ENCODE results near the gene GAREM1.
A peak's percentile ranks its signal among the peaks of the same experiment; 100 is the strongest.
"Not testable (repeated sequence)": the region's sequence is repeated elsewhere in the genome, so short reads cannot be mapped to it uniquely, and the experiment has no call there.

The GAREM1 gene

DNA sequence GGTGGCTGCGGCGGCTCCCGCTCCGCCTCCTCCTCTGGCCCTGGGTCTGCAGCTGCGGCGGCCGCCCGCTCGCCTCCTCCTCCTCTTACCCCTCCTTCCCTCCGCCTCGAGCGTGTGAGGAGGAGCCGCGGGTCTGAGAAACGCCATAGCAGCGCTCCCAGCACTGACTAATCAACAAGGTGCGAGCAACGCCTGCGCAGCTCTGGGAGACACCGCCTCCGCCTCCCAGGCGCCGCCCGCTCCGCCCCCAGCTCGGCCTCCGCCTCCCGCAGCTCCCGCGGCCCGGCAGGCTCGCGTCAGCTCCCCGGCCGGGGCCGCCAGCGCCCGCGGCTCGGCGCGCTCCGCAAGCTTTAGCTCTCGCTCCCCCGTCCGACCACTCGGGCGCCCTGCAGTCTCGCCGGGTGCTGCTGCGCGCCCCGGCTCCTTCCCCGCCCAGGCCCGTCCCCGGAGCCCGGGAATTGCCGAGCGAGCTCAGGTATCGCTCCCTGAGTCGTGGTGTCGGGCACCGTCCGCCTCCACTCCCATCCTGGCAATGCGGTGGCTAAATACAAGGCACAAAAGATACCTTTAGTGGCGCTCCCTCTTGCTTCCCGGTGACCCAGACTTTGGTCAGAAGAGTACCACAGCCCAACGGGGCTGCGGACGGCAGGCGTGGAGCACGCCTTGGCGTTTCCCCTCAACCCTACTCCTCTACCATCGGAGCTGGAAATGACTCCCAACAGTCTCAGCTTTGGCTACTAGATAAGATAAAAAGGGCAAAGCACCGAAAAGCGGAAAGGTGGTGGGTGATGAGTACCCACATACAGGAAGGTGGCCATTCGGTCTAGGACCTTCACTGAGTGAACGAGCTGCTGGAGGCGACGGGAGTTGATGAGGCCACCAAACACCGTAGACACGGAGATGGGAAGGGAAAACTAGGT is at the start of gene GAREM1:
GAREM1 (minus strand) TSS at position 169 of the 920 bp plus-strand sequence. CDS start 454 bp downstream, outside the sequence.
- TF ChIP-seq CTCF (IDR thresholded peaks at IDR 0.05; ENCODE audit: extremely low read depth, insufficient read depth, missing control alignments): peak; percentile 61
- in situ Hi-C loops (cut with MboI; ENCODE audit: low pct_unique_long_range_greater_than_20kb, low sequenced_read_pairs, unreplicated experiment): no loop called here
- DNase-seq (ENCODE audit: low spot score): peak; percentile 96

GRCh38 chr18:32511147-32511546 is 40.5 kb upstream of the GAREM1 start:
- no peak for TF ChIP-seq CTCF (IDR thresholded peaks at IDR 0.05; ENCODE audit: extremely low read depth, insufficient read depth, missing control alignments)
- in situ Hi-C loops (cut with MboI; ENCODE audit: low pct_unique_long_range_greater_than_20kb, low sequenced_read_pairs, unreplicated experiment): no loop called here
- DNase-seq (ENCODE audit: low spot score): no peak

- in situ Hi-C loops (cut with MboI; ENCODE audit: low pct_unique_long_range_greater_than_20kb, low sequenced_read_pairs, unreplicated experiment): no loop called here
- TF ChIP-seq CTCF (IDR thresholded peaks at IDR 0.05; ENCODE audit: extremely low read depth, insufficient read depth, missing control alignments): no peak
- no peak for DNase-seq (ENCODE audit: low spot score)
These were observed 38.4 kb upstream of the GAREM1 start for GRCh38 chr18:32509111-32509510.

DNA sequence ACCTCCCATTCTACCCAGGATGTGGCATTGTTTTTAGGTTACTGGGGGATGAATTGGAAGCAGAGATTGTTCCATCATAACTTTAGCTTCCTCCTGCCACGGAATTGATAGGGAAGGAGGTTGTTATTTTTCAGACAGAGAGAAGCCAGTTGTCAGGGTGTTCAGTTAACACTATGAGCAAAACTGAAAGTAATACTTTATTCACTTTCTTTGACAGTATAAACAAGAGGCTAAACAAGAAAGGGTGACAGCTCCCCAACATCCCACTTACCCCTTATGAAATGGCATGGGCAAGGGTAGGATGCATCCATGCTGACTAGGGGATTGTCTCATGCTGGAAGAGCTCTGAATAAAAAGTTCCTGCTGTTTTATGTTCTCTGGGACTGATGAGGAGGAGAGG is 36.4 kb upstream of the GAREM1 start:
- in situ Hi-C loops (cut with MboI; ENCODE audit: low pct_unique_long_range_greater_than_20kb, low sequenced_read_pairs, unreplicated experiment): no loop called here
- no peak for DNase-seq (ENCODE audit: low spot score)
- TF ChIP-seq CTCF (IDR thresholded peaks at IDR 0.05; ENCODE audit: extremely low read depth, insufficient read depth, missing control alignments): no peak

- in situ Hi-C loops (cut with MboI; ENCODE audit: low pct_unique_long_range_greater_than_20kb, low sequenced_read_pairs, unreplicated experiment): no loop called here
- no peak for DNase-seq (ENCODE audit: low spot score)
- TF ChIP-seq CTCF (IDR thresholded peaks at IDR 0.05; ENCODE audit: extremely low read depth, insufficient read depth, missing control alignments): no peak
These were observed 31.3 kb upstream of the GAREM1 start for GRCh38 chr18:32502014-32502413.

DNA sequence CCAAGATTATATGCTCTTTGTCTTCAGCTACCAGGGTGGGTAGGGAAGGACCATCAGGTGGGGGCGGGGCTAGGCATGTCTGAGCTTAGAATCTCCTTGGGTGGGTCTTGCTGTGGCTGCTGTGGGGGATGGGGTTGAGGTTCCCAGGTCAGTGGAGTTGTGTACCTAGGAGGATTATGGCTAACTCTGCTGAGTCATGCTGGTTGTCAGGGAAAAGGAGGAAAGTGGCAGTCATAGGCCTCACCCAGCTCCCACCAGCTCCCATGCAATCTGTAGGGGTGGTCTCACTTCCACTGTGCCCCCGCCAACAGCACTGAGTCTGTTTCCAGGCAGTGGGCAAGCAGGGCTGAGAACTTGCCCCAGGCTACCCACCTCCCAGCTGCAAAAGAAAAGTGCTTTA is 30.6 kb upstream of the GAREM1 start:
- in situ Hi-C loops (cut with MboI; ENCODE audit: low pct_unique_long_range_greater_than_20kb, low sequenced_read_pairs, unreplicated experiment); DNase-seq (ENCODE audit: low spot score): not testable (repeated sequence)

DNA sequence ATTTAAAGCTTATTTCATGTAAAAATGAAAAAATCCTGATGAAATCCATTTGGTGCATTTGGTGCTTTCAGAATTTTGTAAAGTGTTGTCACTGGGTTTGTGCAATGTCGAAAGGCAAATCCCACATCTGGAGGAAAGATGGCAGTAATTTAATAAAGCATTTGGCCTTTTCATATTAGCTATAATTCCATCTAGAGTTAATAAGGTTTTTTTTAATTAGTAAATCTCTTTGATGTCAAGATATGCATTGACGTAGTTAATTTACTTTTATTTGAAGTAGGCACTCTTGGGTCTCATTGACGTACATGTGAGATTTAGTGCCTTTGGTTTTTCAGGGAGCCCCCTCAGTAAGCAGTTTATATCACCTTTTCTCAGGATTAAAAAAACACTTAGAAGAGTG is 12.3 kb upstream of the GAREM1 start:
- DNase-seq (ENCODE audit: low spot score): no peak

More for the DNA sequence above, 12.3 kb upstream of the GAREM1 start:
- in situ Hi-C loops (cut with MboI; ENCODE audit: low pct_unique_long_range_greater_than_20kb, low sequenced_read_pairs, unreplicated experiment): no loop called here
- TF ChIP-seq CTCF (IDR thresholded peaks at IDR 0.05; ENCODE audit: extremely low read depth, insufficient read depth, missing control alignments): no peak

All from GM13977 (cell line).